H1 (cell line): ENCODE data around the gene GRIK2. TPM values are rescaled to one million over a fixed set of nuclear protein-coding genes. Genes with fewer than 3 reads are reported as not detected.

Experiments
- CTCF ChIA-PET: fragments of 300-600 bp; sonication (Branson Sonifier 250); formaldehyde crosslinking; loops from one replicate; lab custom pipeline; 2021; ENCODE audit not compliant: partially characterized antibody; lab: Charles Lee
- POLR2A ChIA-PET: fragments of 300-600 bp; sonication (Branson Sonifier 250); formaldehyde crosslinking; loops from one replicate; lab custom pipeline; 2021; ENCODE audit warnings: inconsistent platforms; ENCODE audit not compliant: partially characterized antibody; lab: Charles Lee
- DNase-seq, 2 experiments: peaks; one replicate each; pipeline versions ENCODE4 v3.0.0 to v3.0.0-alpha.2; 2010 to 2022; ENCODE audit warnings: low spot score in 2 of 2, low read depth in 1 of 2, mixed read lengths in 1 of 2
- FAIRE-seq: peaks from 2 replicates; lab custom pipeline; 2011; peaks lifted over from hg19 to GRCh38; lab: Jason Lieb, UNC
- H2AFZ ChIP-seq: 2 replicates; pipeline ENCODE4 v1.8.1; 2012; ENCODE audit warnings: low read length, inconsistent platforms
- H2AK5ac ChIP-seq: 2 replicates; pipeline ENCODE4 v1.6.1; 2013; ENCODE audit warnings: low read depth, low read length
- H2BK120ac ChIP-seq: replicated peaks from 2 replicates; pipeline ENCODE3; 2013; ENCODE audit warnings: low read depth, low read length, inconsistent platforms
- H2BK12ac ChIP-seq: 2 replicates; pipeline ENCODE4 v1.6.1; 2013; ENCODE audit warnings: low read depth, low read length
- H2BK15ac ChIP-seq: 2 replicates; pipeline ENCODE4 v1.6.1; 2013; ENCODE audit warnings: low read length
- H2BK20ac ChIP-seq: 2 replicates; pipeline ENCODE4 v1.6.1; 2013; ENCODE audit warnings: low read length
- H2BK5ac ChIP-seq: 2 replicates; pipeline ENCODE4 v1.6.1; 2013; ENCODE audit warnings: low read depth, low read length
- H3K14ac ChIP-seq: 2 replicates; pipeline ENCODE4 v1.6.1; 2013; ENCODE audit warnings: inconsistent platforms; ENCODE audit not compliant: insufficient read length
- H3K18ac ChIP-seq: 2 replicates; pipeline ENCODE4 v1.6.1; 2013; ENCODE audit warnings: low read length; ENCODE audit errors: extremely low read depth
- H3K23ac ChIP-seq: 2 replicates; pipeline ENCODE4 v1.6.1; 2013; ENCODE audit warnings: inconsistent platforms; ENCODE audit not compliant: insufficient read length
- H3K23me2 ChIP-seq: 2 replicates; pipeline ENCODE4 v1.6.1; 2013; ENCODE audit warnings: low read depth, low read length
- H3K27ac ChIP-seq: 2 replicates; pipeline ENCODE4 v1.6.1; 2011; ENCODE audit warnings: low read depth, low read length, inconsistent platforms
- H3K27me3 ChIP-seq, 4 experiments: replicated peaks in 1 of 4; 1 replicate in 1 of 4; 2 replicates in 3 of 4; pipeline versions ENCODE4 v1.6.1 to v1.8.1; 2011 to 2013; ENCODE audit warnings: low read length in 3 of 4, mild to moderate bottlenecking in 3 of 4, inconsistent platforms in 2 of 4, mixed read lengths in 2 of 4, moderate library complexity in 1 of 4; ENCODE audit not compliant: control insufficient read depth in 3 of 4, insufficient read depth in 3 of 4; ENCODE audit errors: extremely low read depth in 1 of 4
- H3K36me3 ChIP-seq, 4 experiments: 2 replicates each; pipeline versions ENCODE4 v1.6.1 to v1.8.1; 2011 to 2013; ENCODE audit warnings: mild to moderate bottlenecking in 4 of 4, low read length in 3 of 4, moderate library complexity in 2 of 4, control low read depth in 1 of 4, inconsistent platforms in 1 of 4; ENCODE audit not compliant: insufficient read depth in 4 of 4, control insufficient read depth in 2 of 4
- H3K4ac ChIP-seq: replicated peaks from 2 replicates; pipeline ENCODE3; 2013; ENCODE audit warnings: low read length, low read depth, mixed read lengths, inconsistent platforms; ENCODE audit not compliant: insufficient read length
- H3K4me1 ChIP-seq, 4 experiments: replicated peaks in 1 of 4; 1 replicate in 1 of 4; 2 replicates in 3 of 4; pipeline versions ENCODE4 v1.6.1 to v1.8.1; 2011 to 2013; ENCODE audit warnings: low read length in 3 of 4, inconsistent platforms in 2 of 4, mixed read lengths in 1 of 4; ENCODE audit not compliant: insufficient read depth in 4 of 4, control insufficient read depth in 3 of 4
- H3K4me2 ChIP-seq, 2 experiments: 2 replicates each; pipeline versions ENCODE4 v1.6.1 to v1.8.1; 2011 to 2013; ENCODE audit warnings: low read depth in 2 of 2, low read length in 2 of 2, control low read depth in 1 of 2, inconsistent platforms in 1 of 2, mild to moderate bottlenecking in 1 of 2; ENCODE audit not compliant: insufficient read depth in 1 of 2
- H3K4me3 ChIP-seq, 4 experiments: fragments of 200-600, 300-600 bp in 1 of 4; sonication (generic), shearing (Covaris generic), sonication (Bioruptor Twin) in 1 of 4; 2 replicates each; pipeline versions ENCODE4 v1.5.1 to v1.8.1; 2011 to 2016; ENCODE audit warnings: low read length in 4 of 4, low read depth in 3 of 4, control low read depth in 2 of 4, inconsistent platforms in 2 of 4, mild to moderate bottlenecking in 2 of 4, mixed read lengths in 1 of 4, moderate library complexity in 1 of 4; ENCODE audit not compliant: insufficient read depth in 2 of 4; ENCODE audit errors: extremely low read depth in 1 of 4
- H3K56ac ChIP-seq: replicated peaks from 2 replicates; pipeline ENCODE3; 2013; ENCODE audit warnings: low read depth, mild to moderate bottlenecking, mixed read lengths, low read length, inconsistent platforms; ENCODE audit not compliant: insufficient read length
- H3K79me1 ChIP-seq: 2 replicates; pipeline ENCODE4 v1.6.1; 2013; ENCODE audit warnings: low read depth, low read length, control low read depth
- H3K79me2 ChIP-seq, 2 experiments: 2 replicates each; pipeline versions ENCODE4 v1.6.1 to v1.8.1; 2012 to 2013; ENCODE audit warnings: low read length in 2 of 2, mild to moderate bottlenecking in 2 of 2, inconsistent platforms in 1 of 2; ENCODE audit not compliant: insufficient read depth in 2 of 2, control insufficient read depth in 1 of 2
- H3K9ac ChIP-seq, 4 experiments: replicated peaks in 1 of 4; 1 replicate in 1 of 4; 2 replicates in 3 of 4; pipeline versions ENCODE4 v1.6.1 to v1.8.1; 2011 to 2013; ENCODE audit warnings: low read depth in 3 of 4, low read length in 3 of 4, control low read depth in 2 of 4, mild to moderate bottlenecking in 2 of 4, moderate library complexity in 2 of 4, inconsistent platforms in 1 of 4; ENCODE audit errors: extremely low read depth in 1 of 4
- H3K9me3 ChIP-seq, 2 experiments: 2 replicates each; pipeline versions ENCODE4 v1.6.1 to v1.8.1; 2012 to 2013; ENCODE audit warnings: mild to moderate bottlenecking in 2 of 2, moderate library complexity in 2 of 2, control low read depth in 1 of 2, inconsistent platforms in 1 of 2, low read depth in 1 of 2, low read length in 1 of 2, mixed read lengths in 1 of 2; ENCODE audit not compliant: insufficient read depth in 2 of 2
- H4K20me1 ChIP-seq, 2 experiments: replicated peaks in 1 of 2; 2 replicates each; pipeline versions ENCODE3 to v1.8.1; 2011 to 2013; ENCODE audit warnings: inconsistent platforms in 2 of 2, low read length in 2 of 2, mild to moderate bottlenecking in 1 of 2; ENCODE audit not compliant: insufficient read depth in 2 of 2, control insufficient read depth in 1 of 2
- H4K5ac ChIP-seq: 2 replicates; pipeline ENCODE4 v1.6.1; 2013; ENCODE audit warnings: low read length, low read depth, mixed read lengths, inconsistent platforms; ENCODE audit not compliant: insufficient read length
- H4K8ac ChIP-seq: 2 replicates; pipeline ENCODE4 v1.8.0; 2013; ENCODE audit warnings: mild to moderate bottlenecking, moderate library complexity, low read length, inconsistent platforms; ENCODE audit not compliant: insufficient read depth; ENCODE audit errors: extremely low read depth
- H4K91ac ChIP-seq: replicated peaks from 2 replicates; pipeline ENCODE3; 2013; ENCODE audit warnings: low read length, mixed read lengths, inconsistent platforms; ENCODE audit not compliant: insufficient read length
- BRCA1 ChIP-seq: IDR thresholded peaks from 2 replicates; pipeline ENCODE4 v1.6.1; 2012; ENCODE audit warnings: low read depth, low read length, improper control_type of control experiment
- CEBPB ChIP-seq: IDR thresholded peaks from 2 replicates; pipeline ENCODE4 v1.6.1; 2012; ENCODE audit warnings: low read depth, low read length
- GABPA ChIP-seq: IDR thresholded peaks from 2 replicates; pipeline ENCODE4 v1.6.1; 2011; ENCODE audit warnings: mild to moderate bottlenecking, low read length, moderate library complexity, borderline replicate concordance; ENCODE audit not compliant: insufficient read depth
- HDAC2 ChIP-seq, 2 experiments: fragments of 300-600 bp in 1 of 2; sonication (generic) in 1 of 2; IDR thresholded peaks; 2 replicates each; pipeline ENCODE4 v1.6.1; 2011 to 2012; ENCODE audit warnings: low read depth in 2 of 2, low read length in 2 of 2, mild to moderate bottlenecking in 2 of 2, moderate library complexity in 2 of 2, borderline replicate concordance in 1 of 2, inconsistent platforms in 1 of 2
- JUN ChIP-seq: IDR thresholded peaks from 2 replicates; pipeline ENCODE4 v1.6.1; 2011; ENCODE audit warnings: low read depth, mild to moderate bottlenecking, improper control_type of control experiment, low read length
- PHF8 ChIP-seq: fragments of 200-600 bp; sonication (generic); conservative IDR thresholded peaks from 2 replicates; pipeline ENCODE4 v1.7.1; 2012; ENCODE audit warnings: low read depth, mild to moderate bottlenecking, inconsistent platforms, low read length, moderate library complexity
- SP2 ChIP-seq: IDR thresholded peaks from 2 replicates; pipeline ENCODE4 v1.6.1; 2012; ENCODE audit warnings: mild to moderate bottlenecking, low read length, inconsistent platforms
- SUZ12 ChIP-seq: fragments of 200-600 bp; sonication (generic); IDR thresholded peaks from 2 replicates; pipeline ENCODE4 v1.6.1; 2012; ENCODE audit warnings: mild to moderate bottlenecking, inconsistent platforms, low read length, moderate library complexity, mixed read lengths
- ZNF274 ChIP-seq: IDR thresholded peaks from 2 replicates; pipeline ENCODE4 v1.7.0; 2012; ENCODE audit warnings: low read length, borderline replicate concordance; ENCODE audit errors: extremely low read depth
- WGBS, 2 experiments: shearing (Covaris generic) in 1 of 2; methylation state at CpG; one replicate each; pipeline versions ENCODE4 v1.1.6 to v1.1.7; 2013 to 2015; ENCODE audit warnings: low lambda C conversion rate in 2 of 2, mixed read lengths in 2 of 2, inconsistent platforms in 1 of 2, low coverage in 1 of 2, missing lambda C conversion rate in 1 of 2; ENCODE audit not compliant: insufficient replicate concordance in 2 of 2, insufficient coverage in 1 of 2, insufficient read length in 1 of 2; ENCODE audit errors: extremely low coverage in 1 of 2, missing lambda C conversion rate in 1 of 2; 5-methylcytosine and 5-hydroxymethylcytosine counted together
- polyA plus RNA-seq, 7 experiments: library from polyadenylated mRNA; depleted of rRNA in 3 of 7; stranded (reverse) in 5 of 7; unstranded in 2 of 7; fragments of >200 nt in 5 of 7; fragments of 200-250 nt in 2 of 7; gene quantifications; 1 replicate in 5 of 7; 2 replicates in 1 of 7; 4 replicates in 1 of 7; pipeline versions ENCODE4 v1.2.1 to v1.2.3, GENCODE V29; 2011 to 2013; ENCODE audit warnings: missing spikeins in 2 of 7, mixed read lengths in 2 of 7
- total RNA-seq: library from RNA; stranded (reverse); fragmentation: NEBNext Ultra II Directional; extraction: Animal tissue kit (Norgen Biotek cat#: 25700); gene quantifications from 2 replicates; pipeline ENCODE4 v1.2.1, GENCODE V29; 2021
- TF ChIP-seq, protein P1 (sequence below): IDR thresholded peaks from 2 replicates; pipeline ENCODE4 v1.6.1; 2012; ENCODE audit warnings: inconsistent platforms
- TF ChIP-seq, protein P2 (sequence below): IDR thresholded peaks from 2 replicates; pipeline ENCODE4 v1.6.1; 2011; ENCODE audit warnings: low read depth, mild to moderate bottlenecking, low read length; ENCODE audit not compliant: insufficient read depth

Gene GRIK2
- total and polyA plus RNA-seq, 2 of the 8 experiments (the other 6 are each of a cell fraction or from before 2014, with no cell fraction given) = 1.8 to 2.2 TPM

DNA sequence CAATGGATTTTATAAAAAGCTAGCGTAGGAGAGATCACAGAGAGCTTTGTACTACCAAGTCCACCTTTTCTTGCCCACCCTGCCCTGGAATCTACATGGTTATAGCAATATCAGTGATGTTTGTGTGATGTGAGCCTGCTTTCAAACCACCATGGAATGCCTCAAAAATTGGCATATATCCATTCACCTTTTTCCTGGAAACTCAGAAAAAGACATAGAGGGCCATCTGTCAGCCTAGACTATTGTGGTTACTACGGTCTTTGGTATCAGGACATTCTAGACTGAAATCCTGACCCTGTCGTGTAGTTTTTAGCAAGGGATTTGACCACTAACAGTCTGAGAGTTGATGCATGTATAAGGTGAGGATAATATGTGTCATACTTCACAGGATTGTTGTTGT, 239.6 kb downstream of the GRIK2 start:
- Histone ChIP-seq H3K9me3 (no peaks in the 10 kb centered on the region), H2BK12ac (no peak overlapping the region), H2BK15ac (no peak overlapping the region), H4K5ac (no peak overlapping the region), H2AK5ac (no peak overlapping the region), H3K23ac (no peak overlapping the region), H3K23me2 (no peaks in the 10 kb centered on the region), H3K56ac (no peak overlapping the region), H3K9ac (no peak overlapping the region), H3K79me1 (no peaks in the 10 kb centered on the region), H3K14ac (no peak overlapping the region), H3K27me3 (no peaks in the 10 kb centered on the region), H3K4me2 (no peak overlapping the region), H3K79me2 (no peaks in the 10 kb centered on the region), H2BK5ac (no peak overlapping the region), H4K91ac (no peak overlapping the region), H4K8ac (no peak overlapping the region), H3K4me3 (no peak overlapping the region), H3K4ac (no peak overlapping the region), H3K4me1 (no peaks in the 10 kb centered on the region), H2BK120ac (no peak overlapping the region), H3K18ac (no peak overlapping the region), H2AFZ (no peak overlapping the region), H3K36me3 (no peaks in the 10 kb centered on the region), H4K20me1 (no peaks in the 10 kb centered on the region), H3K27ac (no peak overlapping the region), H2BK20ac (no peak overlapping the region)
- FAIRE-seq = no peak
- no peak for DNase-seq
- WGBS, 2 experiments = 88% methylated on average over 3 of the region's 3 CpGs; no CpG with 5 or more reads in 1 of the 2 experiments
- TF ChIP-seq CEBPB (no peak), JUN (no peak), BRCA1 (no peak), SP2 (no peak), GABPA (no peak), HDAC2 (IDR thresholded peaks at IDR 0.05; ENCODE audit: borderline replicate concordance in 1 of 2, low read depth in 2 of 2, low read length in 2 of 2) (no peak), ZNF274 (no peak), PHF8 (no peak), SUZ12 (no peak)
- TF ChIP-seq, protein P1, sequence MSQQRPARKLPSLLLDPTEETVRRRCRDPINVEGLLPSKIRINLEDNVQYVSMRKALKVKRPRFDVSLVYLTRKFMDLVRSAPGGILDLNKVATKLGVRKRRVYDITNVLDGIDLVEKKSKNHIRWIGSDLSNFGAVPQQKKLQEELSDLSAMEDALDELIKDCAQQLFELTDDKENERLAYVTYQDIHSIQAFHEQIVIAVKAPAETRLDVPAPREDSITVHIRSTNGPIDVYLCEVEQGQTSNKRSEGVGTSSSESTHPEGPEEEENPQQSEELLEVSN = no peak
- TF ChIP-seq, protein P2, sequence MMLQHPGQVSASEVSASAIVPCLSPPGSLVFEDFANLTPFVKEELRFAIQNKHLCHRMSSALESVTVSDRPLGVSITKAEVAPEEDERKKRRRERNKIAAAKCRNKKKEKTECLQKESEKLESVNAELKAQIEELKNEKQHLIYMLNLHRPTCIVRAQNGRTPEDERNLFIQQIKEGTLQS = no peak
- CTCF ChIA-PET = interaction anchor here (0.6 kb wide), 1 partner anchor 1271 kb away, joined by 3 read pairs; no protein-coding TSS in a partner anchor
- POLR2A ChIA-PET = no interaction called here
